CD14-positive monocyte (primary cell): ENCODE data around the gene KIF26B. TPM values are rescaled to one million over a fixed set of nuclear protein-coding genes. Genes with fewer than 3 reads are reported as not detected.

Source experiments
- DNase-seq, 3 donors: peaks; one replicate each; pipeline ENCODE4 v3.0.0-alpha.2; 2011 to 2022
- H2AFZ ChIP-seq: 2 replicates; pipeline ENCODE4 v1.6.0; 2012; ENCODE audit warnings: mild to moderate bottlenecking, low read depth, low read length, inconsistent platforms; ENCODE audit not compliant: insufficient read depth, poor library complexity, severe bottlenecking
- H3K27ac ChIP-seq, 2 donors: 1 replicate in 1 of 2; 2 replicates in 1 of 2; pipeline ENCODE4 v1.5.1; 2012 to 2013; ENCODE audit warnings: low read length in 2 of 2, control low read depth in 1 of 2, inconsistent platforms in 1 of 2, low read depth in 1 of 2, mild to moderate bottlenecking in 1 of 2
- H3K27me3 ChIP-seq, 2 donors: one replicate each; pipeline versions ENCODE4 v1.6.0 to v1.6.1; 2011 to 2013; ENCODE audit warnings: low read length in 2 of 2; ENCODE audit not compliant: control insufficient read depth in 2 of 2, insufficient read depth in 2 of 2
- H3K36me3 ChIP-seq, 2 donors: replicated peaks in 1 of 2; 1 replicate in 1 of 2; 2 replicates in 1 of 2; pipeline versions ENCODE4 v1.5.1 to v1.6.1; 2012 to 2013; ENCODE audit warnings: low read length in 2 of 2, control low read depth in 1 of 2, inconsistent platforms in 1 of 2, mild to moderate bottlenecking in 1 of 2; ENCODE audit not compliant: insufficient read depth in 2 of 2, control insufficient read depth in 1 of 2
- H3K4me1 ChIP-seq, 2 donors: 1 replicate in 1 of 2; 2 replicates in 1 of 2; pipeline versions ENCODE4 v1.5.1 to v1.6.1; 2012 to 2013; ENCODE audit warnings: low read length in 2 of 2, control low read depth in 1 of 2, inconsistent platforms in 1 of 2, mild to moderate bottlenecking in 1 of 2, moderate library complexity in 1 of 2; ENCODE audit not compliant: insufficient read depth in 2 of 2, control insufficient read depth in 1 of 2
- H3K4me2 ChIP-seq: replicated peaks from 2 replicates; pipeline ENCODE3; 2012; ENCODE audit warnings: low read length, moderate library complexity, mild to moderate bottlenecking; ENCODE audit not compliant: poor library complexity, severe bottlenecking; ENCODE audit errors: extremely low read depth
- H3K4me3 ChIP-seq, 3 experiments: fragments of 200-600 bp in 1 of 3; sonication (generic) in 1 of 3; replicated peaks in 1 of 3; 1 replicate in 2 of 3; 2 replicates in 1 of 3; pipeline ENCODE4 v1.5.1; 2011 to 2013; ENCODE audit warnings: low read length in 3 of 3, mild to moderate bottlenecking in 3 of 3, control low read depth in 2 of 3, low read depth in 2 of 3, inconsistent platforms in 1 of 3, moderate library complexity in 1 of 3
- H3K79me2 ChIP-seq: 2 replicates; pipeline ENCODE4 v1.6.0; 2012; ENCODE audit warnings: mild to moderate bottlenecking, control low read depth, inconsistent platforms, low read length, moderate library complexity; ENCODE audit not compliant: insufficient read depth
- H3K9ac ChIP-seq: 2 replicates; pipeline ENCODE4 v1.6.0; 2017; ENCODE audit warnings: low read length, mild to moderate bottlenecking; ENCODE audit not compliant: insufficient read depth, poor library complexity, severe bottlenecking
- H3K9me3 ChIP-seq, 2 donors: replicated peaks in 1 of 2; 1 replicate in 1 of 2; 2 replicates in 1 of 2; pipeline versions ENCODE4 v1.5.1 to v1.6.1; 2012 to 2013; ENCODE audit warnings: low read length in 2 of 2, control low read depth in 1 of 2; ENCODE audit not compliant: control insufficient read depth in 1 of 2, insufficient read depth in 1 of 2
- H4K20me1 ChIP-seq: 2 replicates; pipeline ENCODE4 v1.6.0; 2012; ENCODE audit warnings: mild to moderate bottlenecking, low read length, control low read depth, moderate library complexity; ENCODE audit not compliant: insufficient read depth
- H3K27ac Mint-ChIP-seq, 7 donors: one replicate each; pipeline ENCODE4 v1.8.0; 2020; ENCODE audit warnings: mild to moderate bottlenecking in 7 of 7, mixed read lengths in 7 of 7, moderate library complexity in 6 of 7, inconsistent platforms in 2 of 7
- H3K27me3 Mint-ChIP-seq, 3 donors: one replicate each; pipeline ENCODE4 v1.8.0; 2021 to 2022; ENCODE audit warnings: low read depth in 3 of 3, mild to moderate bottlenecking in 3 of 3, mixed read lengths in 3 of 3, moderate library complexity in 3 of 3, inconsistent platforms in 1 of 3
- H3K36me3 Mint-ChIP-seq, 2 donors: one replicate each; pipeline ENCODE4 v1.8.0; 2020; ENCODE audit warnings: mixed read lengths in 2 of 2, inconsistent platforms in 1 of 2, mild to moderate bottlenecking in 1 of 2
- H3K4me1 Mint-ChIP-seq: one replicate; pipeline ENCODE4 v1.8.0; 2020; ENCODE audit warnings: mild to moderate bottlenecking, mixed read lengths
- H3K4me3 Mint-ChIP-seq, 2 donors: one replicate each; pipeline ENCODE4 v1.8.0; 2020; ENCODE audit warnings: mild to moderate bottlenecking in 2 of 2, mixed read lengths in 2 of 2, moderate library complexity in 1 of 2
- H3K9me3 Mint-ChIP-seq, 7 donors: one replicate each; pipeline ENCODE4 v1.8.0; 2020 to 2022; ENCODE audit warnings: mixed read lengths in 7 of 7, mild to moderate bottlenecking in 6 of 7, moderate library complexity in 6 of 7, inconsistent platforms in 2 of 7
- WGBS: methylation state at CpG from one replicate; pipeline ENCODE4 v1.1.5; 2013; ENCODE audit warnings: missing lambda C conversion rate; ENCODE audit not compliant: insufficient coverage; 5-methylcytosine and 5-hydroxymethylcytosine counted together
- intact Hi-C, 2 donors: fragments of 100-400 bp; cut with micrococcal nuclease; formaldehyde crosslinking; loops; one replicate each; pipeline versions ENCODE4 v1.15.0 to v1.15.1; 2023
- polyA plus RNA-seq, 3 donors: library from polyadenylated mRNA; depleted of rRNA in 1 of 3; unstranded in 2 of 3; stranded (reverse) in 1 of 3; fragments of 300-500 nt in 2 of 3; fragments of >200 nt in 1 of 3; fragmentation: Illumina TruSeq in 2 of 3; gene quantifications; 1 replicate in 2 of 3; 2 replicates in 1 of 3; pipeline ENCODE4 v1.2.3, GENCODE V29; 2012 to 2021
- TF ChIP-seq, protein P1 (sequence below): fragments of 200-600 bp; IDR thresholded peaks from one replicate; pipeline ENCODE4 v1.8.0; 2022; ENCODE audit warnings: antibody characterized with exemption, mild to moderate bottlenecking

The KIF26B gene
- polyA plus RNA-seq, 3 donors: 0.01 to 0.05 TPM; not detected in 1

DNA sequence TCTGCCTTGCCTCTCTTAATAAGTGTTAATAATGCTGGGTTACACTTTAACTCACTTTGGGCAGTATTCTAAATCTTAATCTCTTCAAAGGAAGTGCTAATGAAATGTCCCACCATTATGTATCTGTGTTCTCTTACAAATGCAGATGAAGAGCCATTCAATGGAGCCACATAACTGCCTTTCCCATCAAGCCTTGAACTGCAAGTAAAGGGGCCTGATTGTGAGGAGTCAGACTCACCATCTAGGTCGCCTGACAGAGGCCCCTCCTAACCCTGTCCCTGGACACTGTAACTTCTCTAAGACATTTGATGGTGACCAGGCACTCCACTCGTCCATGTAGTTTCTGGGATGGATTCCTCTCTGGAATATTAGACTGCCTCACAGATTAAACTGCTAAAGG lies 329.4 kb downstream of the KIF26B start:
- H4K20me1 ChIP-seq: no peaks in the 10 kb centered on the region
- no peak overlapping the region for H2AFZ ChIP-seq
- no peak overlapping the region for H3K9ac ChIP-seq
- peaks cover 0 to 5% (median 0%) of the 10 kb centered on the region in 3 donors for H3K27me3 Mint-ChIP-seq
- H3K4me1 ChIP-seq: peaks cover 62 to 63% of the 10 kb centered on the region in 2 donors
- DNase-seq: no peak
- TF ChIP-seq, protein P1, sequence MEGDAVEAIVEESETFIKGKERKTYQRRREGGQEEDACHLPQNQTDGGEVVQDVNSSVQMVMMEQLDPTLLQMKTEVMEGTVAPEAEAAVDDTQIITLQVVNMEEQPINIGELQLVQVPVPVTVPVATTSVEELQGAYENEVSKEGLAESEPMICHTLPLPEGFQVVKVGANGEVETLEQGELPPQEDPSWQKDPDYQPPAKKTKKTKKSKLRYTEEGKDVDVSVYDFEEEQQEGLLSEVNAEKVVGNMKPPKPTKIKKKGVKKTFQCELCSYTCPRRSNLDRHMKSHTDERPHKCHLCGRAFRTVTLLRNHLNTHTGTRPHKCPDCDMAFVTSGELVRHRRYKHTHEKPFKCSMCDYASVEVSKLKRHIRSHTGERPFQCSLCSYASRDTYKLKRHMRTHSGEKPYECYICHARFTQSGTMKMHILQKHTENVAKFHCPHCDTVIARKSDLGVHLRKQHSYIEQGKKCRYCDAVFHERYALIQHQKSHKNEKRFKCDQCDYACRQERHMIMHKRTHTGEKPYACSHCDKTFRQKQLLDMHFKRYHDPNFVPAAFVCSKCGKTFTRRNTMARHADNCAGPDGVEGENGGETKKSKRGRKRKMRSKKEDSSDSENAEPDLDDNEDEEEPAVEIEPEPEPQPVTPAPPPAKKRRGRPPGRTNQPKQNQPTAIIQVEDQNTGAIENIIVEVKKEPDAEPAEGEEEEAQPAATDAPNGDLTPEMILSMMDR: no peak
- no peak overlapping the region for H3K4me3 Mint-ChIP-seq
- no peaks in the 10 kb centered on the region for H3K79me2 ChIP-seq
- no peaks in the 10 kb centered on the region for H3K9me3 ChIP-seq
- H3K27ac Mint-ChIP-seq: no peak overlapping the region
- H3K4me3 ChIP-seq: no peak overlapping the region
- no peak overlapping the region for H3K27ac ChIP-seq
- H3K4me2 ChIP-seq: no peak overlapping the region
- H3K27me3 ChIP-seq: no peaks in the 10 kb centered on the region
- no peaks in the 10 kb centered on the region for H3K36me3 ChIP-seq
- H3K36me3 Mint-ChIP-seq: peaks cover 0 to 2% of the 10 kb centered on the region in 2 donors
- peaks cover 0 to 2% (median 0%) of the 10 kb centered on the region in 7 donors for H3K9me3 Mint-ChIP-seq
- WGBS: no CpG with 5 or more reads among the region's 2 CpGs
- intact Hi-C loops: no loop called here
- peaks cover 68% of the 10 kb centered on the region for H3K4me1 Mint-ChIP-seq

DNA sequence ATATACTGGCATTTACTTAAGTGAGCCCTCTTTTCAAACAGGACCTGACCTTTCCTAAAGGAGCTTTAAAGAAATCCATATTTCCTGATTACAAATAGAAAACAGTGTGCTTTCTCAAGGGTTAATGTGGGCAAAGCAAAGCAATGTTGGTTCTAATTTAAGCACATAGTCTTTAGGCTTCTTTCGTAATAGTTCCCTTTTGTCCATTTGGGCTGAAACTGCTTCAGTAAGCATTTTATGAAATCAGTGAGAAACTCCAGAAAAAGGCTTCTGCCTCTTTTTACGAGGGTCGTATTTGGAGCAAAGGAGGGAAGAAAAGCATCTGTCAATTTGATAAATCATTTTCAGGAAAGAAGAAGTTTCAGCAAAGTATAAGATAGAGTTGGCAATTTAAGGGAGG lies 331.2 kb downstream of the KIF26B start:
- Histone ChIP-seq H3K9me3 (no peaks in the 10 kb centered on the region), H3K9ac (no peak overlapping the region), H3K36me3 (no peaks in the 10 kb centered on the region), H3K4me2 (peak overlapping the region; percentile 68), H3K27ac (peak overlapping the region in 1 of 2 donors; percentile 68), H3K4me1 (peaks cover 51 to 55% of the 10 kb centered on the region in 2 donors), H4K20me1 (no peaks in the 10 kb centered on the region), H3K79me2 (no peaks in the 10 kb centered on the region), H3K4me3 (peak overlapping the region in 1 of 3 experiments; percentile 59), H3K27me3 (no peaks in the 10 kb centered on the region), H2AFZ (peak overlapping the region; percentile 19)
- DNase-seq: peak in 1 of 3 donors; percentile 30
- H3K4me3 Mint-ChIP-seq: peak overlapping the region in 1 of 2 donors; percentile 80
- whole genome bisulfite sequencing: no CpG with 5 or more reads among the region's 3 CpGs
- H3K27me3 Mint-ChIP-seq: peaks cover 0 to 5% (median 2%) of the 10 kb centered on the region in 3 donors
- H3K9me3 Mint-ChIP-seq: peaks cover 0 to 2% (median 0%) of the 10 kb centered on the region in 7 donors
- intact Hi-C loops: no loop called here
- peaks cover 66% of the 10 kb centered on the region for H3K4me1 Mint-ChIP-seq
- peaks cover 0 to 2% of the 10 kb centered on the region in 2 donors for H3K36me3 Mint-ChIP-seq
- H3K27ac Mint-ChIP-seq: peak overlapping the region; percentile 44 to 85 (median 67)
- TF ChIP-seq, protein P1: no peak
